Subcutaneous abdominal adipose tissue (tissue), 5 donors: ENCODE results near the gene KCNJ10.

ENCODE experiments used
- H3K27ac ChIP-seq: one replicate; pipeline ENCODE4 v1.7.0; 2013; ENCODE audit warnings: low read depth, mild to moderate bottlenecking, inconsistent platforms, low read length, moderate library complexity
- H3K27me3 ChIP-seq, 5 donors: one replicate each; pipeline ENCODE4 v1.7.0; 2013; ENCODE audit warnings: low read length in 5 of 5, inconsistent platforms in 1 of 5; ENCODE audit not compliant: control insufficient read depth in 5 of 5, insufficient read depth in 4 of 5
- H3K36me3 ChIP-seq, 5 donors: one replicate each; pipeline ENCODE4 v1.7.0; 2013; ENCODE audit warnings: low read length in 5 of 5; ENCODE audit not compliant: control insufficient read depth in 5 of 5, insufficient read depth in 5 of 5
- H3K4me1 ChIP-seq, 5 donors: one replicate each; pipeline ENCODE4 v1.7.0; 2013; ENCODE audit warnings: low read length in 5 of 5, mild to moderate bottlenecking in 3 of 5, moderate library complexity in 1 of 5; ENCODE audit not compliant: control insufficient read depth in 5 of 5, insufficient read depth in 5 of 5
- H3K4me3 ChIP-seq, 5 donors: one replicate each; pipeline ENCODE4 v1.7.0; 2013; ENCODE audit warnings: low read length in 5 of 5, low read depth in 1 of 5
- H3K9ac ChIP-seq, 5 donors: one replicate each; pipeline ENCODE4 v1.7.0; 2013; ENCODE audit warnings: low read length in 5 of 5, mild to moderate bottlenecking in 4 of 5, moderate library complexity in 3 of 5
- H3K9me3 ChIP-seq, 5 donors: one replicate each; pipeline ENCODE4 v1.7.0; 2013; ENCODE audit warnings: low read length in 5 of 5; ENCODE audit not compliant: control insufficient read depth in 5 of 5
- donor health status: healthy.
- donor health status: healthy.
- donor health status: healthy.
- donor health status: healthy.
- donor health status: healthy.

Gene KCNJ10

DNA sequence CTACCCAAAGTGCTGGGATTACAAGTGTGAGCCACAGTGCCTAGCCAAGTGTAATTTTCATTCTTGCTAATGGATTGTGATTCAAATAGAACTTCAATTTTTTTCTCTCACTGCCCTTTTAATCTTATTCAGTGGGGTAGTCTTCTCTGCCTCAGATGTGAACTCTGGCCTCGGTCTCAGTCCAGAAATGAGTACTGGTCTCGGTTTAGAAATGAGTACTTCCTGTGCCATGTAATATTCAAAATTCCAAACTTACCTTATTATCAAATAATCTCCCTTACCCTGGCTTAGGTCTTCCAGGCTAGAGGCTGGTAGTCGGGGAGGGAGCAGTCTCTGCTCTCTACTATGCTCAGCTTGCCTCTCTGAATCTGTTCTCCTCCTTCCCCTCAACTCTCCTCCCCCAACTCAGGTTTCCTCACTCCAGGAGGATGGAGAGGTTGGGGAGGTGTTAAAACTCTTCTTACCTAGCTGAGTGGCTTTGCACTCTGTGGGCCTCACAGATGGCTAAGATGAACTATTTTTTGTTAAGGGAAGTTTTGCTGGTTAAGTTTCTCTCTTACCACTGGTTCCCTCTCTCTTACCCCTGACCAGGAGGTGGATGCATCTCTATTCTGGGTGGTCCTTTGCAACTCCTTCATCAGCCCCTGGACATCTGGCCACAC is 111.1 kb downstream of the KCNJ10 start:
- no peak overlapping the region for H3K27ac ChIP-seq

DNA sequence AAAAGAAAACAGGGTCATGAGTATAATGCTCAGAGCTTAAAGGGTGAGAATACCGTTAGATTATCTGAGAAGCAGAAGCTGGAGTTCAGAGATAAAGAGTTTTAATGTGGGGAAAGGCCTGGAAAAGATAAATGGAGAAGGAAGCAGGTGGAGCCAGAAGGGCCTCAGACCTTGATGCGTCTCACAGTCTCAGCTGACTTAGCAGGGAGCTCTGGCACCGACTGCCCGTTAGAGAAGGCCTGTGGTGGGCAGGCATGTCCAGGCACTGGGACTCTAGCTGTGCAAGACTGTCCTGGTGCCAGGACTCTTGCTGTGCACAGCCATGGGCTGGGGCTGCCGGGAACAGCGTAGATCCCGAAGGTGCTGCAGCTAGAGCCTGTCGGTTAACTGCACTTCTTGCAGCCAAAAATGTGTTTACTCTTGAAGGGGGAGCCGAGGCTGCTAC is 112.1 kb downstream of the KCNJ10 start:
- H3K9me3 ChIP-seq: no peaks in the 10 kb centered on the region
- H3K27me3 ChIP-seq: peaks cover 6 to 17% (median 11%) of the 10 kb centered on the region in 5 donors
- peaks cover 0 to 5% (median 0%) of the 10 kb centered on the region in 5 donors for H3K4me1 ChIP-seq
- no peaks in the 10 kb centered on the region for H3K36me3 ChIP-seq
- H3K9ac ChIP-seq: no peak overlapping the region
- no peak overlapping the region for H3K27ac ChIP-seq
- H3K4me3 ChIP-seq: no peak overlapping the region

More for the DNA sequence above, 111.1 kb downstream of the KCNJ10 start:
- Histone ChIP-seq H3K9me3 (no peaks in the 10 kb centered on the region), H3K4me3 (no peak overlapping the region), H3K4me1 (peaks cover 0 to 2% (median 0%) of the 10 kb centered on the region in 5 donors), H3K36me3 (no peaks in the 10 kb centered on the region), H3K9ac (no peak overlapping the region), H3K27me3 (peaks cover 0 to 11% (median 7%) of the 10 kb centered on the region in 5 donors)

DNA sequence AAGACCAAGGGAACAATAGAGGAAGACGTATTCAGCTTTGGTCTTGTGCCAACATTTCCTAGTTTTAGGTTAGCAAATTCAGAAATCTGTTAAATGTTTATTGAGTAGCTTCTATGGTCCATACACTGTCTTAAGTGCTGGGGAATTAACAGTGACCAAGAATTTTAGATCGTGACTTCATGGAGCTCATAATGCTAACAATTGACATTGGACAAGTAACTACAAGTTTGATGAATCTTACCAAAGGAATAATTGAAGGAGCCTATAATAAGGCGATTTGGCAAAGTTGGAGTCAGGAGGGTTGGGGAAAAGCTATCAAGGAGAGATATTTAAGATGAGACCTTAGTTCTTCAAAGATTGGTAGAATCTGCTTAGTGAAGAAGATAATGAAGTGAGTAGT is 114.5 kb downstream of the KCNJ10 start:
- no peaks in the 10 kb centered on the region for H3K9me3 ChIP-seq
- H3K4me3 ChIP-seq: no peak overlapping the region
- no peaks in the 10 kb centered on the region for H3K36me3 ChIP-seq
- H3K27ac ChIP-seq: no peak overlapping the region
- H3K27me3 ChIP-seq: peaks cover 6 to 25% (median 11%) of the 10 kb centered on the region in 5 donors
- peaks cover 0 to 5% (median 0%) of the 10 kb centered on the region in 5 donors for H3K4me1 ChIP-seq
- H3K9ac ChIP-seq: no peak overlapping the region

GRCh38 chr1:159953536-159954515 is 116.1 kb downstream of the KCNJ10 start, which contains the start of gene SLAMF9:
SLAMF9 (minus strand) TSS chr1:159954237; CDS start chr1:159954137, 100 bp downstream.
- no peak within 1 kb of the TSS for H3K4me3 ChIP-seq
- peaks cover 0 to 5% (median 0%) of the 10 kb centered on the region in 5 donors for H3K4me1 ChIP-seq
- H3K9me3 ChIP-seq: no peaks in the 10 kb centered on the region
- H3K36me3 ChIP-seq: no peaks in the 10 kb centered on the region
- no peak within 1 kb of the TSS for H3K9ac ChIP-seq
- peaks cover 6 to 22% (median 11%) of the 10 kb centered on the region in 5 donors for H3K27me3 ChIP-seq
- no peak within 1 kb of the TSS for H3K27ac ChIP-seq

DNA sequence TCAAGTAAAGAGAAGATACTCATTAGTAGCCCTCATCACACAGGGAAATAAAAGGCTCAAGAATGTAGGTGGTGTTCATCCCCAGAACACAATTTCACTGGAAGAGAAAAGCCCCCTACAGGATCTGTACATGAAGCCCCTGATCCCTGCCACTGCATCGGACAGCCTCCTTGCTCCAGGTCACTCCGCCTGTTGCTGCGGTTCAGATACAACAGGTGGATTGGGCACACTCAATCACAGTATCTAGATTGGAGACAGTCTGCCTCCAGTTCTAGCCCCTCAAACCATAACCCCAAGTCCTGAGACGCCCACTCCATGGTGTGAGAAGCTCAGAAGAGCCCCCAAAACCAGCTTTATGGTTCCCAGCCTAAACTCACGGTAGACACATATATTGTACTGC is 117.0 kb downstream of the KCNJ10 start:
- Histone ChIP-seq H3K9me3 (no peaks in the 10 kb centered on the region), H3K4me1 (peaks cover 0 to 5% (median 0%) of the 10 kb centered on the region in 5 donors), H3K36me3 (no peaks in the 10 kb centered on the region), H3K27ac (no peak overlapping the region), H3K9ac (no peak overlapping the region), H3K4me3 (no peak overlapping the region), H3K27me3 (peaks cover 6 to 22% (median 11%) of the 10 kb centered on the region in 5 donors)

DNA sequence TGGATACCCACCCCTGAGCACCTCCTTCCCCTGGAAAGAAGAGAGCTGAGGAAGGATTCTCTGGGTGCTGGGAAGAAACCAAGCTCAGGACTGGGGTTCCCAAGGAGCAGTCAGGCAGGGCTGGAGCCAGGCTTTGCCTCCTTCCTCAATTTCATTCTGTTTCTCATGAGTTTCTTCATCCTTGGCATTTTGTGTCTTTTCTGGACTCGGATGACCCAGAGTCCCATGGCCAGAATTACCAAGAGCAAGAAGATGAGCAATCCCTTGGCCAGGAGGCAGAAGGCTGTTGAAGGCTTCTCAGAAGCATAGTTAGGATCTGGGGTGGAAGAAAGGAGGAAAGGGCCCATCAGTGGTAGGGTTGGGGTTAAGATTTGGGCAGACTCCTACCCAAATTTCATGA is 118.4 kb downstream of the KCNJ10 start:
- H3K9me3 ChIP-seq: no peaks in the 10 kb centered on the region

DNA sequence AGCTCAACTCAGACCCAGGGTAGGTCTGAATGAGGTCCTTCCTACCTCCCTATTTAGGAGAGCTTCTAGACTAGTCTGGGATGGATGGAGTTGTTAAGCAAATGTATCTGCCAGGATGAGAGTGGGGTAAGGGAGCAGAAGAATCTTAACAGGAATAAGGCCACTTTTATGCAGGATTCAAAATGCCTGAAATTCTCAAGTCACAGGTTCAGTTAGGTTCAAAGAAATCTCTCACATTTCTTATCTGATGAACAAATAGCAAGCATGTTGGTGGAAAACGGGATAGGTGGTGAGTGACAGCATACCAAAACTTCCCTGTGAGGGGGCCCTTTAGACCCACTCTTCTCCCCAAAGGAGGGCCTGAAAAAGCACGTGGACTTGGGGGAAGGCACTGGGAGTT is 118.9 kb downstream of the KCNJ10 start:
- H3K36me3 ChIP-seq: no peaks in the 10 kb centered on the region
- H3K27me3 ChIP-seq: peaks cover 6 to 27% (median 16%) of the 10 kb centered on the region in 5 donors
- H3K9ac ChIP-seq: no peak overlapping the region
- H3K9me3 ChIP-seq: no peaks in the 10 kb centered on the region
- H3K27ac ChIP-seq: no peak overlapping the region
- no peak overlapping the region for H3K4me3 ChIP-seq
- peaks cover 0 to 8% (median 3%) of the 10 kb centered on the region in 5 donors for H3K4me1 ChIP-seq

More for the DNA sequence above, 118.4 kb downstream of the KCNJ10 start:
- no peaks in the 10 kb centered on the region for H3K36me3 ChIP-seq
- H3K27me3 ChIP-seq: peaks cover 6 to 25% (median 14%) of the 10 kb centered on the region in 5 donors
- no peak overlapping the region for H3K27ac ChIP-seq
- no peak overlapping the region for H3K9ac ChIP-seq
- no peak overlapping the region for H3K4me3 ChIP-seq
- H3K4me1 ChIP-seq: peaks cover 0 to 5% (median 0%) of the 10 kb centered on the region in 5 donors

DNA sequence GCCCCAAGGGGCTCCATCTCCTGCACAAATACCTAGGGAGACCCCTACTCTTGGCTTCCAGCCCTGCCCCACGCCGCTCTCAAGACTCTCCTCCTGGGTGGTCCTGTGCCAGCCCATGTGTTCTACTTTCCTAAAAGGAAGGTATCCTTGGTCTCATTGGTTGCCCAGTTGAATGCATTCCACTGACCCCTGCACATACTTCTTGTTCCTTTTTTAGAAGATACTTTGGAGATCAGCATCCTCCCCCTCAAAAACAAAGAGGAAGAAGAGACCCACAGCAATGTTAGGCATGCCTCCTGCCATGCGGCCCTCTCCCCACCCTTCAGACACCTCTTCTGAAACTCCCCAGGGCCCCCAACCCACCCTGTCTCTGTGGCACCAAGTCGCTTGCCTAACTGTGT is 120.0 kb downstream of the KCNJ10 start:
- peaks cover 0 to 18% (median 13%) of the 10 kb centered on the region in 5 donors for H3K4me1 ChIP-seq
- H3K9me3 ChIP-seq: no peaks in the 10 kb centered on the region
- H3K27ac ChIP-seq: no peak overlapping the region
- H3K9ac ChIP-seq: no peak overlapping the region
- no peak overlapping the region for H3K4me3 ChIP-seq
- no peaks in the 10 kb centered on the region for H3K36me3 ChIP-seq
- H3K27me3 ChIP-seq: peaks cover 6 to 37% (median 20%) of the 10 kb centered on the region in 5 donors

- H3K4me3 ChIP-seq: no peak overlapping the region
- no peaks in the 10 kb centered on the region for H3K9me3 ChIP-seq
- H3K27me3 ChIP-seq: peaks cover 13 to 42% (median 25%) of the 10 kb centered on the region in 5 donors
- H3K4me1 ChIP-seq: peaks cover 0 to 18% (median 13%) of the 10 kb centered on the region in 5 donors
- no peaks in the 10 kb centered on the region for H3K36me3 ChIP-seq
- no peak overlapping the region for H3K9ac ChIP-seq
- H3K27ac ChIP-seq: no peak overlapping the region
Measured at GRCh38 chr1:159949123-159949522, 120.8 kb downstream of the KCNJ10 start.
